ENCODE measurements around the gene EGLN3. TPM values are rescaled to one million over a fixed set of nuclear protein-coding genes. Genes with fewer than 3 reads are reported as not detected.
A peak's percentile ranks its signal among the peaks of the same experiment; 100 is the strongest.

The EGLN3 gene
- total RNA-seq, 1 experiment from 2014 or later, result 3.1 TPM

GRCh38 chr14:33938131-33938949 is 12.5 kb downstream of the EGLN3 start:
- peak overlapping the region; percentile 56 for H3K4me3 Mint-ChIP-seq (ENCODE audit: low read depth, unreplicated experiment)
- intact Hi-C loops (cut with micrococcal nuclease; ENCODE audit: unreplicated experiment), result no loop called here
- CTCF ChIA-PET, result interaction anchor here (1.2 kb wide), 1 partner anchor 89 kb away, joined by 3 read pairs; no protein-coding TSS in a partner anchor
- H3K4me1 Mint-ChIP-seq (ENCODE audit: low read depth, unreplicated experiment), result peaks cover 9% of the 10 kb centered on the region
- H3K27ac Mint-ChIP-seq (ENCODE audit: unreplicated experiment), result peak overlapping the region; percentile 51
- no peaks in the 10 kb centered on the region for H3K9me3 Mint-ChIP-seq (ENCODE audit: low read depth, unreplicated experiment)
- H3K27me3 Mint-ChIP-seq (ENCODE audit: unreplicated experiment), result no peaks in the 10 kb centered on the region
- no peak for TF ChIP-seq CTCF (IDR thresholded peaks at IDR 0.05; ENCODE audit: unreplicated experiment)
- BruUV-seq (replicated peaks), result no TSS peak
- peak; percentile 68 for DNase-seq
- H3K36me3 Mint-ChIP-seq (ENCODE audit: insufficient read depth, unreplicated experiment), result no peaks in the 10 kb centered on the region

GRCh38 chr14:33936391-33936790 is 14.5 kb downstream of the EGLN3 start:
- Mint-ChIP-seq H3K27me3 (ENCODE audit: unreplicated experiment) (no peaks in the 10 kb centered on the region), H3K9me3 (ENCODE audit: low read depth, unreplicated experiment) (no peaks in the 10 kb centered on the region), H3K4me3 (ENCODE audit: low read depth, unreplicated experiment) (no peak overlapping the region), H3K4me1 (ENCODE audit: low read depth, unreplicated experiment) (peaks cover 5% of the 10 kb centered on the region), H3K36me3 (ENCODE audit: insufficient read depth, unreplicated experiment) (no peaks in the 10 kb centered on the region), H3K27ac (ENCODE audit: unreplicated experiment) (no peak overlapping the region)
- BruUV-seq (replicated peaks), result no TSS peak
- no peak for DNase-seq
- no peak for TF ChIP-seq CTCF (IDR thresholded peaks at IDR 0.05; ENCODE audit: unreplicated experiment)
- CTCF ChIA-PET, result interaction anchor here (0.7 kb wide), 1 partner anchor 539 kb away, joined by 3 read pairs; no protein-coding TSS in a partner anchor
- intact Hi-C loops (cut with micrococcal nuclease; ENCODE audit: unreplicated experiment), result no loop called here

DNA sequence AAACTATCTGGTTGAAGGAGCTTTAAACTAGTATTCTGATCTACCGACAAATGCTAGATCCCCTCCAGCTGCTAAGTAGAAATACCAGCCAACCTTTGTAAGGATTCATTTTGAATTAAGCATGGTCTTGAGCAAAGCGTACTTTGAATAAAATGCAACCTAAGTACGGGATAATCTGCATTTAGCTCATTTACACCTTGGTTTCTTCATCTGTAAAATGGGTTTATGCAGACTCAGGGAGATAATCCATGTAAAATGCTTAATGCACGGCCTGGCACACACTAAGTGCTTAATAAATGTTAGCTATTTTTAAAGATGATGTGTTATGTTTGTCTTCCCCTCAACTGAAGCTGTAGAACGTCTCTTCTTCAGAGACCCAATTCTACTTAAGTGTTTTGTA is 15.9 kb downstream of the EGLN3 start:
- intact Hi-C loops (cut with micrococcal nuclease; ENCODE audit: unreplicated experiment), result no loop called here
- H3K4me1 Mint-ChIP-seq (ENCODE audit: low read depth, unreplicated experiment), result peaks cover 8% of the 10 kb centered on the region
- no peak for TF ChIP-seq CTCF (IDR thresholded peaks at IDR 0.05; ENCODE audit: unreplicated experiment)
- CTCF ChIA-PET, result interaction anchor here (0.6 to 1.0 kb wide), 2 partner anchors 10 to 132 kb away, joined by 3 to 4 read pairs; no protein-coding TSS in a partner anchor
- H3K27ac Mint-ChIP-seq (ENCODE audit: unreplicated experiment), result no peak overlapping the region
- no peak overlapping the region for H3K4me3 Mint-ChIP-seq (ENCODE audit: low read depth, unreplicated experiment)
- DNase-seq, result no peak
- no peaks in the 10 kb centered on the region for H3K27me3 Mint-ChIP-seq (ENCODE audit: unreplicated experiment)
- no peaks in the 10 kb centered on the region for H3K36me3 Mint-ChIP-seq (ENCODE audit: insufficient read depth, unreplicated experiment)
- BruUV-seq (replicated peaks), result no TSS peak
- no peaks in the 10 kb centered on the region for H3K9me3 Mint-ChIP-seq (ENCODE audit: low read depth, unreplicated experiment)

DNA sequence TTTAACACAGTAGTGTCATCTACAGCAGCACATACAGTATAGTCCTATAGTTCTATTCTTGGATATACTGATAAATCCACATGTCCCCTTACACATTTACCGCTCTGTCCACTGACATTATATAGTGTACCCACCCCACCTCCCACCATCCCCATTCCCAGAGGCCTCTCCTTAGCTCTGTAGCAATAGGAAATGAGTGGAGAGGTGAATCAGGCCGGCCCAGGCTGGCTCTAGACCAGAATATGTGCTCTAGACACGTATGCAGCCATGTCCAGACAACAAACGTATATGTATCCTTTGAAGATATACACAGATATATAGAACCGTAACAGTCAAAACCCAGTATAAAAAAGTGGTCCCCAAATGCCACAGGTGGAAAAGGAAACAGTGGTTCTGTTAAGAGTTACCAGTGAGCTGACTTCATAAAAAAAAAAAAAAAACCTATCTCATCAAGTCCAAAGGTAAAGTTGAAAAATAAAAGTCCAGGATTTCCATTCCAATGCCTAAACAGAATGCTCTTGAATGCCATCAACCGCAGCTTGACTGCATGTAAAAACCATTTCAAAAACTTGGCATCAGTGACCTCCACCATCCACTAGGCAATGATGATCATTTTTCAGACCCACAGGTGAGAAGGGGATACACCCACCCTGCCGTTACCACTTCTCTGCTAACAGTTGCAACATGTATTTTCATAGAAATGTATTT is 16.7 kb downstream of the EGLN3 start:
- intact Hi-C loops (cut with micrococcal nuclease; ENCODE audit: unreplicated experiment), result no loop called here
- no peaks in the 10 kb centered on the region for H3K27me3 Mint-ChIP-seq (ENCODE audit: unreplicated experiment)
- peaks cover 8% of the 10 kb centered on the region for H3K4me1 Mint-ChIP-seq (ENCODE audit: low read depth, unreplicated experiment)
- no peak for DNase-seq
- no peaks in the 10 kb centered on the region for H3K36me3 Mint-ChIP-seq (ENCODE audit: insufficient read depth, unreplicated experiment)
- CTCF ChIA-PET, result interaction anchor here (0.6 to 1.0 kb wide), 3 partner anchors 9 to 133 kb away, joined by 3 to 4 read pairs (median 3); no protein-coding TSS in a partner anchor
- BruUV-seq (replicated peaks), result no TSS peak
- TF ChIP-seq CTCF (IDR thresholded peaks at IDR 0.05; ENCODE audit: unreplicated experiment), result no peak
- no peak overlapping the region for H3K4me3 Mint-ChIP-seq (ENCODE audit: low read depth, unreplicated experiment)
- H3K9me3 Mint-ChIP-seq (ENCODE audit: low read depth, unreplicated experiment), result peaks cover 2% of the 10 kb centered on the region
- no peak overlapping the region for H3K27ac Mint-ChIP-seq (ENCODE audit: unreplicated experiment)
